HepG2 (cell line): Measurements from ENCODE around the gene INSIG2. TPM values are rescaled to one million over a fixed set of nuclear protein-coding genes. Genes with fewer than 3 reads are reported as not detected.

Experiments
- IRF2 ChIP-seq: IDR thresholded peaks from 2 replicates; pipeline ENCODE4 v1.6.1; 2018; ENCODE audit warnings: missing genetic modification reagents, missing compliant biosample characterization
- JUN ChIP-seq: sonication (generic); formaldehyde crosslinking; IDR thresholded peaks from 2 replicates; pipeline ENCODE4 v1.4.0; 2020; ENCODE audit warnings: mild to moderate bottlenecking, missing genetic modification reagents
- NFYB ChIP-seq: sonication (generic); formaldehyde crosslinking; IDR thresholded peaks from 2 replicates; pipeline ENCODE4 v1.4.0; 2020; ENCODE audit warnings: missing genetic modification reagents
- ONECUT2 ChIP-seq: sonication (generic); formaldehyde crosslinking; IDR thresholded peaks from 2 replicates; pipeline ENCODE4 v1.4.0; 2020; ENCODE audit warnings: missing genetic modification reagents
- PAX8 ChIP-seq: sonication (generic); formaldehyde crosslinking; IDR thresholded peaks from 2 replicates; pipeline ENCODE4 v1.8.0; 2022; ENCODE audit warnings: mild to moderate bottlenecking, missing genetic modification reagents, borderline replicate concordance
- PAXIP1 ChIP-seq: sonication (generic); formaldehyde crosslinking; conservative IDR thresholded peaks from 2 replicates; pipeline ENCODE4 v1.4.0; 2020; ENCODE audit warnings: mild to moderate bottlenecking, missing genetic modification reagents, moderate library complexity
- PRDM10 ChIP-seq: sonication (generic); formaldehyde crosslinking; IDR thresholded peaks from 2 replicates; pipeline ENCODE4 v1.4.0; 2020; ENCODE audit warnings: low read depth, missing genetic modification reagents
- SSRP1 ChIP-seq: IDR thresholded peaks from 2 replicates; pipeline ENCODE4 v1.6.1; 2016; ENCODE audit warnings: control low read depth
- TBX2 ChIP-seq: sonication (generic); formaldehyde crosslinking; IDR thresholded peaks from 2 replicates; pipeline ENCODE4 v1.5.0; 2020; ENCODE audit warnings: missing genetic modification reagents, mild to moderate bottlenecking, borderline replicate concordance
- TGIF2 ChIP-seq: IDR thresholded peaks from 2 replicates; pipeline ENCODE4 v1.6.1; 2016; ENCODE audit warnings: control low read depth, missing compliant biosample characterization
- XRCC5 ChIP-seq: fragments of 200-400 bp; formaldehyde crosslinking; optimal IDR thresholded peaks from 2 replicates; pipeline ENCODE3; 2017; ENCODE audit warnings: mild to moderate bottlenecking, low read length
- ZFP41 ChIP-seq: sonication (generic); formaldehyde crosslinking; IDR thresholded peaks from 2 replicates; pipeline ENCODE4 v1.4.0; 2020; ENCODE audit warnings: mild to moderate bottlenecking, missing genetic modification reagents, borderline replicate concordance
- ZNF367 ChIP-seq: sonication (generic); formaldehyde crosslinking; IDR thresholded peaks from 2 replicates; pipeline ENCODE4 v1.4.0; 2020; ENCODE audit warnings: missing genetic modification reagents, borderline replicate concordance
- ZNF510 ChIP-seq: sonication (generic); formaldehyde crosslinking; IDR thresholded peaks from 2 replicates; pipeline ENCODE4 v1.4.0; 2020; ENCODE audit warnings: low read depth, mild to moderate bottlenecking, missing genetic modification reagents
- ZNF775 ChIP-seq: sonication (generic); formaldehyde crosslinking; IDR thresholded peaks from 2 replicates; pipeline ENCODE4 v1.4.0; 2020; ENCODE audit warnings: missing genetic modification reagents, mild to moderate bottlenecking, moderate library complexity, borderline replicate concordance
- ZNF883 ChIP-seq: sonication (generic); formaldehyde crosslinking; IDR thresholded peaks from 2 replicates; pipeline ENCODE4 v1.5.1; 2020; ENCODE audit warnings: mild to moderate bottlenecking, missing genetic modification reagents; ENCODE audit errors: not compliant biosample characterization
- polyA plus RNA-seq, 8 experiments: library from polyadenylated mRNA; depleted of rRNA in 3 of 8; stranded (reverse) in 7 of 8; unstranded in 1 of 8; fragments of >200 nt; fragmentation: Illumina TruSeq in 4 of 8; extraction: Trizol in 4 of 8; gene quantifications; 2 replicates each; pipeline versions ENCODE4 v1.2.1 to v1.2.3, GENCODE V29; 2011 to 2016; ENCODE audit warnings: low read depth in 4 of 8, missing spikeins in 1 of 8, mixed read lengths in 1 of 8; ENCODE audit not compliant: insufficient read depth in 1 of 8
- total RNA-seq, 5 experiments: library from RNA; depleted of rRNA; stranded (reverse); fragments of >200 nt; fragmentation: Illumina TruSeq; extraction: Trizol; gene quantifications; 2 replicates each; pipeline ENCODE4 v1.2.3, GENCODE V29; 2016; ENCODE audit warnings: low read depth in 1 of 5
- TF ChIP-seq, protein P1 (sequence below): sonication (generic); formaldehyde crosslinking; IDR thresholded peaks from 2 replicates; pipeline ENCODE4 v1.8.1; 2022; ENCODE audit warnings: mild to moderate bottlenecking, missing genetic modification reagents
- TF ChIP-seq, protein P2 (sequence below): IDR thresholded peaks from 2 replicates; pipeline ENCODE4 v1.6.1; 2012; ENCODE audit warnings: inconsistent platforms

Gene INSIG2
- total and polyA plus RNA-seq, 2 of the 13 experiments (the other 11 are each of a cell fraction or from before 2014, with no cell fraction given): 73.5 to 481 TPM

- TF ChIP-seq PRDM10 (CRISPR knock-in tag) (no peak), ZNF367 (CRISPR knock-in tag) (no peak), XRCC5 (no peak), NFYB (CRISPR knock-in tag) (no peak), JUN (CRISPR knock-in tag) (no peak), IRF2 (CRISPR knock-in tag) (no peak), PAXIP1 (CRISPR knock-in tag) (no peak), PAX8 (no peak), ONECUT2 (no peak), ZNF510 (no peak), ZNF883 (CRISPR knock-in tag) (no peak), ZNF775 (no peak), SSRP1 (CRISPR knock-in tag) (peak; percentile 6; the same call in 1 of the 2 replicates), ZFP41 (CRISPR knock-in tag) (no peak), TBX2 (CRISPR knock-in tag) (no peak), TGIF2 (CRISPR knock-in tag) (no peak)
- TF ChIP-seq, protein P1, sequence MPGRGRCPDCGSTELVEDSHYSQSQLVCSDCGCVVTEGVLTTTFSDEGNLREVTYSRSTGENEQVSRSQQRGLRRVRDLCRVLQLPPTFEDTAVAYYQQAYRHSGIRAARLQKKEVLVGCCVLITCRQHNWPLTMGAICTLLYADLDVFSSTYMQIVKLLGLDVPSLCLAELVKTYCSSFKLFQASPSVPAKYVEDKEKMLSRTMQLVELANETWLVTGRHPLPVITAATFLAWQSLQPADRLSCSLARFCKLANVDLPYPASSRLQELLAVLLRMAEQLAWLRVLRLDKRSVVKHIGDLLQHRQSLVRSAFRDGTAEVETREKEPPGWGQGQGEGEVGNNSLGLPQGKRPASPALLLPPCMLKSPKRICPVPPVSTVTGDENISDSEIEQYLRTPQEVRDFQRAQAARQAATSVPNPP (CRISPR knock-in tag): no peak
- TF ChIP-seq, protein P2, sequence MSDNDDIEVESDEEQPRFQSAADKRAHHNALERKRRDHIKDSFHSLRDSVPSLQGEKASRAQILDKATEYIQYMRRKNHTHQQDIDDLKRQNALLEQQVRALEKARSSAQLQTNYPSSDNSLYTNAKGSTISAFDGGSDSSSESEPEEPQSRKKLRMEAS: no peak
Measured at GRCh38 chr2:118098307-118099030, 10.2 kb downstream of the INSIG2 start (continued).
